Cerebellar nuclear complex (tissue), 1 donor: Measurements from ENCODE around the gene TSPAN14.

Source experiments
- DNase-seq, 2 experiments: peaks; one replicate each; lab custom pipeline; 2025; lab: John Stamatoyannopoulos, UW

Gene TSPAN14

DNA sequence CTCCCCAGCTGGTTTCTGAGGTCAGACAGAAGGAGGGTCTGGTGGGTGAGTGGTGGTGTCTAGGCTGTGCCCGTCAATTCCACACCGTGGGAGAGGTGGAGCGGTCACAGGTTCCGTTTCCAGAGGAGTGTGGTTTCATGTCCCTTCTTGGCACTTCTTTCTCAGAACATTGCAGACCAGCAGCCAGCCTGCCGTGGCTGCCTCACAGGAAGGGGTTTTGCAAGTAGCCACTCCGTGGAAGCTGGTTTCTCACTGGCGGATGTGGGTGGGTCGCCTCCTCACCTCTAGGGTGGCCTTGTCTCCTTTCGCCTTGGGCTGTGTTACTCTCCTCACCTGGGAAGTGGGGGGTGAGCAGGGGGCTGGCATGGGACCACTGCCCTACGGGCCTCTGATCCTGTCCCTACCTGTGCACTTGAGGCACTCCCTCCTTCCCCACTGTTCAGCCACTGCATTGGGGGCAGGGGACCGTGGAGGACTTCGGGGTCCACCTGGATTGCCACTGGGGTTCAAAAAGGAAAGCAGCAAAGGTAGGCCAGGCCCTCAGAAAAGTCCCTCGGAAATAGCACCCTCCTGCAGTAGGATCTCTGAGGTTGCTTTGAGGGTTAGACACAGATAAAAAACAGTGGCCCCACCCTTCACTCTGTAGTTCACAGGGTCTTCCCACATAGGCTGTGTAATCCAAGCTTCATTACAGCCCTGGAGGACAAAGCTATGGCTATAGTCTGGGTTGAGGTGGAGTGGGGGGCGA, 33.9 kb downstream of the TSPAN14 start:
- no peak for DNase-seq

DNA sequence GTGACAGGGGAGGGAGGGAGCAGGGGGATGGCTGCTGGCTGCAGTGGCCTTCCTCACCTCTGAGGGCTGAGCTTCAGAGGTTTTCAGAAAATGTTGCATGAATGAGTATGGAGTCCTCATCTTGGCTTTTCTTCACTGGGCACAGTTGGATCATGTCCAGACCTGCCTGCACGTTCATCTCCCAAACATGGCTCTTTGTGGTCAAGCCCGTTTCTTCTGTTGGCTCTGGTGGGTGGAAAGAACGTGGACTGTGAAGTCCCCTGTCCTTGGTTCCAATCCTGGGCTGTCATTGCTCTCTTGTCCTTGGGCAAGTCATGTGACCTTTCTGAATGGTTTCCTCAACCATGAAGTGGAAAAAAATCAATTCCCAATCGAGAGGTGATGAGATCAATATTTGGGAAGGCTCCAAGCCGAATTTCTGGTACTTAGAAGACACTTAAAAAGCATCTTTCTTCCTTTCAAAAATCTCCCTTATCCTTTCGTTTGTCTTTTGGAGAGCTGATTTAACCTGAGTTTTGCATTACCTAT, 34.5 kb downstream of the TSPAN14 start:
- no peak for DNase-seq

DNA sequence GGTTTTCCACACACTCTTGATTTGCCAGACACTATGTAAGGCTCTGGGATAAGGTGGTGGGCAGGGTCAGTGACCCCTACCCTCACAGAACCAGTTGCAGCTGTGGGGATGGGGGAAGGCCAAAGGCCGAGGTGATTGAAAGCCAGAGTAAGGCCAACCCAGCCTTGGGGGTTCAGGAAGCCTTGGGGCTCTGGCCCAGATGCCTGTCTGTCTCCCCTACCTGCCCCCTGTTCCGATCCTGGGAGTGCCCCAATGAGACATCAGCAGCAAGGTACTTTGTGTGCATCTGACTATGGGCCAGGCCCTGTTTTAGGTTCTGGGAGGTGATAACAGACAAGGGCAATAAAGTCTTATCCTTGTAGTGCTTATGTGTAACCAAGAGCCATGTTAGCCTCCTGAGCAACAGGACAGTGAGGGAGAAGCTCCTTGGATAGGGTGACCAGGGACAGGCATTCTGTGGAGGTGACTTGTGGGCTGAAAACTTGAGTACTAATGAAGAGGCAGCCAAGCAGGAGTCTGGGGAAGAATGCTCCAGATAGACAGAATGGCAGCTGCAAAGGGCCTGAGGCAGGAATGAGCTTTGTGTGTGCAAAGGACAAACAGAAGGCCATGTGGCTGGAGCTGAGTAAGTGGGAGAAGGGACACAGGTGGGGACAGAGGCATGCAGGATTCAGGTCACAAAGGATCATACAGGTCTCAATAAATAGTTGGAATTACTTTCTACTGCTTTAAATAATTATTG, 35.4 kb downstream of the TSPAN14 start:
- no peak for DNase-seq

DNA sequence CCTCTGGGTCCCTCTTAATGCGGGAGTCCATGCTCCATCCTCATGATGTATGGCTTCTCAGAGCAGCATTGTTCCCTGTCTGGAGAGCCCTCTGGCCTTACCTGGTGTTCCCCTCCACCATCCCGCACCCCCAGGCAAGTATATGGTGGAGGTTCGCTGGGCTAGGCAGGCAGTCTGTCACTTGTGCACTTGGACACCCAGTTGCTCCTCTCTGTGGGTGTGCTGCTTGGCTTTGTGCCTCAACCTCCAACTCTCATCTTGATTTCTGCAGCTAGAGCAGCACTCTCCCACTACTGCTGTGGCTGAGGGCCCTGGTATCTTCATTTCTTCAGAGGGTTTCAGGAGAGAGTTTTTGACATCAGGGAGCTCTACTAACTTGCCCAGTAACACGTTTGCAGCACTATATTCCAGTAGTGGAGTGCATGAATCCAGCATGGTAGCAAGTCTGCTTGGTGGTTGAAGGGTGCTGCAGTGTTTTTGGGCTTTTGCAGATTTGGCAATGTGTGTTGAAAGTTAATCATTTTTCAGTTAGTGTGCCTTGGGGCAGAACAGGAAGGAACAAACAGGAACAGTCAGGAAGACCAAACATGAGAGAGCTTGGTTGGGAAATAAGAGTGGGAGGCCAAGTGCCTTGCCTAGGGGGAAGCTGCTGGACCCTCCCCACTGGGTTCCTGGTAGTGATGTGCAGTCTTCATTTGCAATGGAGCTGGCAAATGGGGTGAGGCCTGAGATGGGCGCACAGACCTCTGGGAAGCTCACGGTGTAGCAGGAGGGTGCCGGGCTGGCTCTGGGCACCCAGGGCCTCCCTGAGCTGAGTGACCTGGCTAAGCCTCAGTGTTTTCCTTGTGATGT, 37.4 kb downstream of the TSPAN14 start:
- DNase-seq: no peak

DNA sequence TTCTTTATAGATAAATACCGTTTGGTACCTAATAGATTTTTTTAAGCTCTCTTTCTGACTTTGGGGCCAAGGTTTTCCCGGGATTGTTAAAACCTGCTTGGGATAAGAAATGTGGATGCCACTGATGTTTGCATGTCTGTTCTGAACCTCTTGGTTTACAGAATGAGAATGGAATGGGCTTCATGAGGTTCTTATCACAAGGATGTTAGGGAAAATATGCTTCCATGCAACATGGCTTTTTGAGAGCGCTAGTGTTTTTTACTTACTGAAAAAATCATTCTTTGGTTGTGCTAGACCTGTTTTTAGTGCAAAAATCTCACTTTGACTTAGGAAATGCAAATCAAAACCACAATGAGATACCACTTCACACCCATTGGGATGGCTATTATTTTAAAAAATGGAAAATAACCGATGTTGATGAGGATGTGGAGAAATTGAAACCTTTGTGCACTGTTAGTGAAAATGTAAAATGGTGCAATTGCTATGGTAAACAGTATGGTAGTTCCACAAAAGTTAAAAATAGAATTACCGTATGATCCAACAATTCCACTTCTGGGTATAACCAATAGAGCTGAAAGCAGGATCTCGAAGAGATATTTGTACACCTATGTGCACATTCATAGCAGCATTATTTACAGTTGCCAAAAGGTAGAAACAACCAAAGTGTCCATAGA, 38.9 kb downstream of the TSPAN14 start:
- DNase-seq: no peak

DNA sequence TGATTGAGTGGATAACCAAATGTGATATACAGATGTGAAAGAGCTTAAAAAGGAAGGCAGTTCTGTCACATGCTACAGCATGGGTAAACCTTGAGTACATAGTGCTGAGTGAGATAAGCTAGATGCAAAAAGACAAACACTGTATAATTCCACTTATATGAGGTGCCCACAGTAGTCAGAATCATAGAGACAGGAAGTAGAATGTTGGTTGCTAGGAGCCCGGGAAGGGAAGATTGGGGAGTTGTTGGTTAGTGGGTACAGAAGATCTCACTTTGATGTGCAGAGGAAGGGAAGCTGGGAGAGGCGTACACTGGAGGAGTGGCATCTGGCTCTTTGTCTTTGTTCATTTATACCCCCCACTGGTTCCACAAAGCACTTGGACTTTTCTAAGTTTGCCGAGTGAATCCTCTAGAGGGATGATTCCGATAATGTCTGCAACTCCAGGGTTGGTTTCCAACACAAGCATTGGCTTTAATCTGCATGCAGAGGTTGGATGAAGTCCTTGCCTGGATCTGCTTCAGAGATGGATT, 39.5 kb downstream of the TSPAN14 start:
- no peak for DNase-seq

DNA sequence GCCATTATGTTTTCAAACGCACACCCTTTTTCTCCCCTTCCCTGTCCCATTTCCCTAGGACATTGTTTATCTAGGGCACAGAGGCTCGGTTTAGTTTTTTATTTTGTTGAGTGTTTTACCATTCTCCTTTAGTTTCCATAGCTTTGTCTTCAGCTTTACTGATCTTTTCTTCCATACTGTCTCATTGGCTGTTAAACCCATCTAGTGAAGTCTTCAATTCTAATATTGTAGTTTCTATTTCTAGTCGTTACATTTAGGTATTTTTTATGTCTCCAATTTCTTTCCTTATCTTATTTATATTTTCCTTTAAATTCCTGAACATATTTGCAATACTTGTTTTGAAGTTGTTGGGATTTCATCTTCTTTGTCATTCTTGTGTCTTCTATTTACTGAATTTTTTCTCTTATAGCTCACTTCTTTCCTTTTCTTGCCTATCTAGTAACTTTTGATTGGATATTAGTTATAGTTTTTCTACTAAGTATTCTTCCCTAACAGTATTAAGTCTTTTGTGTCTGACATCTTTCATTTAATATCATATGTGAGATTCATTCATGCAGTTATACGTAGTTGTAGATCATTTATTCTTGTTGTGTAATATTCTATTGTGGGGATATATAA, 42.6 kb downstream of the TSPAN14 start:
- no peak for DNase-seq

DNA sequence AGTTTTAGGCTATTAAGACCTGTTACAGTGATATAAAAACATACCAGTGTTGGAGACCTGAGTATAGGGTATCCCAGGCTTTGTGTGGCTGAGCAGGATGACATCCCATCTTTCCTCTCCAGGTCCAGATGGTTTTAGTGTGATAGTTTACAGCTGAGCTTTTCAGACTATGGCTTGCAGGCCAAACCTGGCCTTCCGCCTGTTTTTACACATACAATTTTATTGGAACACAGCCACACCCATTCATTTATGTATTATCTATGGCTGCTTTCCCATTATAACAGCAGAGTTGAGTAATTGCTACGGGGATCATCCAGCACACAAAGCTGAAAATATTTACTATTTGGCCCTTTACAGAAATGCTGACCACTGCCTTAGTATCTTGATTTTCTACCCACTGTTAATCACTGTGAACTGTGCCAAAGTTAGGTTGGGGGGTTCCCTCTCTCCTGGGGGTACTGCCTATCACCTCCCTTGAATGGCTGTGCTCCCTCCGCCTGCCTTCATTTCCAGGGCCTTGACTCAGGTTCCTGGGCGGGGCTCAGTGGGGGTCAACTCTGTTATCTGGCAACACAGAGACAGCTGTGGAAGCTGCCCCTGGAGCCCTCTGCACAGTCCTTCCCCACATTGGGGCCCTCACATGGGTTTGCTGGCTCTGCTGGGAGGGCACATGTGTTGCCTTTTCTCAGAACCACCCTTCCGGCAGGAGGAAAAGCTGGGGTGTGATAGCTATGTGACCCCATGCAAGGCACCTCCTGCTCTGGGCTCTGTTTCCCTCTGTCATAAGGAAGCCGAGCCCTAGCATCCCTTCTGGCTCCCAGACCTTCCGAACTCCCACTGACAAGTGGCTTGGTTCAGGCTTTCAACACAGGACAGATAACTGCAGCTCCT, 43.3 kb downstream of the TSPAN14 start:
- DNase-seq: no peak

DNA sequence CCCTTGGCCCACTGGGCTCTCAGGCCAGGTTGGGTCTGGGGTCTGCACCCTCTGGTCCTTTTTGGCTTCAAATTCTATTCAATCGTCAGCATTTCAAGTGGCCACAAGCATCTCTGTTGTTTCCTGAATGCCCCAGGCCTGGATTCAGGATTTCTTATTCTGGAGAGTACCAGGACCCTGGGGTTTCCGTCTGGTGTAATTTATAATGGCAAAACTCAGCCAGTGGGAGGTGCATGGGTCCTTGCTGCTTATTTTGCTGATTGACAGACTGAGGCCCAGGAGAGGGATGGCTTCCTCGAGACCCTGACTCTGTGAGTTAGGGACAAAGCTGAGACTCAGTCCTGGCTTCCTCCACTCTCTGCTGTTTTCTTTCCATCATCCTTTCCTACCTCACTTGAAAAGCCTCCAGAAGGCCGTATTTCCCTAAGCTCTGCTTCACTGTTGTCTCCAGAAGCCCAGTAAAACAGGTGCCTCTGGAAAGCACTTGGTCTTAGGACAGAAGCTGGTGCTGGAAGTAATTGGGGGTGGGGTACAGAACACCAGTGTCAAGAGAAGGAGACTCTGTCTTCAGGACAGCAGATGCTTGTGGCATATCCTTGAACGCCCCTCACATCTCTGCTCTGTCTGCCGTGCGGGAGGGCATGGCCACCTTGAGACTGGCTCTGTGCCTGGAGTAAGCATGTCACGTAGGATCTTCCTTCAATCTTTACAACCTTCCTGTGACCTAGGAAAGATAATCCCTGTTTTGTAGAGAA, 44.1 kb downstream of the TSPAN14 start:
- no peak for DNase-seq

DNA sequence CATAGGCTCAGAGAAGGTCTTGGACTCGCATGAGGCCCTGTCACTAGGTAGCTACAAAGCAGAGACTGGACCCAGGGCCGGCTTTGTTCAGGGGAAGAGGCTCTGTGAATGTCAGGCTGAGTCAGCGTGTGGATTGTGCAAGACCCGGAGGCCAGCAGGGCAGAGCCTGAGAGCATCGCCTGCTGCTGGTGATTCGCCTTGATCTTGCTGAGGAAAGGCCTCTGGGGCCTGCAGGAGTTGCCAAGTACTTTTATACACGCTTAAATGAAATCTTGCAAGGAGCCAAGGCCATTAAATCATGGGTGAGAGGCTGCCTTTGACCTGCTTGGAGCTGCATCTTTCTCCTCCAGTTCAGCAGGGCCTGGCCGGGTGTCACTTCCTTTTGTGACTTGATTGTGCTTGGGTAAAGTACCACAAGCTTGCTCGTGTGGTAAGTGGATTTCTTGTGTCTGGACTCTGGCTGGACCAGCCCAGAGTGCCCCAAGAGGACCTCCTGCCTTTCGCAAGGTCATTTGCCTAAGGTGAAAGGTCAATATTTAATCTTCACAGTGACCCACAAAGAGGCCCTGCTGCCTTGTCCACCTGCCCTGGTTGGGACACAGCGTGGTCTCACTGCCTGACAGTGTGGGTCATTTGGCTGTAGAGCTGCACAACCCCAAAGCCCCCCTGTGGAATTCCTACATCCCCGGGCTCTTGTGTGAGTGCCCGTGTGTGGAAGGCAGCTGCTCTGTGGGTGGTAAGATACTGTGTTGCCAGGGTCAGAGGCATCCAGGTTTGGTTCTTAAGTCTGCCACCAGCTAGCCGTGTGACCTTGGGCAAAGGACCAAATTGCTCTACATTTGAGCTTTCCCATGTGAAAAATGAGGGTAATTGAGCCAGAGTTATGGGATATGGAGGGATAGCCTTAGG, 45.0 kb downstream of the TSPAN14 start:
- no peak for DNase-seq

DNA sequence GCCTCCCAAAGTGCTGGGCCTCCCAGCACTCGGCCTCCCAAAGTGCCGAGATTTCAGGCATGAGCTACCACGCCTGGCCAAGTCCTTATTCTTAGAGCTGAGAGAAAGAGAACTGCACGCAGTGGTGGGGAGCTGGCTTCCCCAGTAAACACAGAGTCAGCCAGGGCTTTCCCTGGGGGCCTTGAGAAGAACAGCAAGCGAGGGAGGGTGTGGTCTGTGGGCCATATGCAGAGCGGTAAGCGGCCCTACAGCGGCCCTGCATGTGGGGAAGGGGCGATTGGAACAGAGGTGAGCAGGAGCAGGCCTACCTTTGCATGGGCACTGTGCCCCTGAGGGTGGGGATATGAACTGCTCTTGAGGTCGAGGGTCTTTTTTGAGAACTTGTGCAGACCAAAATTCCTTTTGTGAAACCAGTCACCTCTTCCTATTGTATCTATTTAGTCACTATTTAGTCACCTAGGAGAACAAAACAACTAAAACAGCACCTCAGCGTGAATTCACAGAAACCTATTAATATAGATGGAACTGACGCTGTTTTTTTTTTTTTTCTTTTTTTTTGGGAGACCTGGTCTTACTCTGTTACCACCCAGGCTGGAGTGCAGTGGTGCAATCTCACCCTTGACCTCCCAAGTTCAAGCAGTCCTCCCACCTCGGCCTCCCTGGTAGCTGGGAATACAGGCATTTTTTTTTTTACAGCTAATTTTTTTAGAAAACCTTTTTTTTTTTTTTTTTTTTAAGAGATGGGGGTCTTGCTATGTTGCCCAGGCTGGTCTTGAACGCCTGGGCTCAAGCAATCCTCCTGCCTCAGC, 46.7 kb downstream of the TSPAN14 start:
- no peak for DNase-seq

DNA sequence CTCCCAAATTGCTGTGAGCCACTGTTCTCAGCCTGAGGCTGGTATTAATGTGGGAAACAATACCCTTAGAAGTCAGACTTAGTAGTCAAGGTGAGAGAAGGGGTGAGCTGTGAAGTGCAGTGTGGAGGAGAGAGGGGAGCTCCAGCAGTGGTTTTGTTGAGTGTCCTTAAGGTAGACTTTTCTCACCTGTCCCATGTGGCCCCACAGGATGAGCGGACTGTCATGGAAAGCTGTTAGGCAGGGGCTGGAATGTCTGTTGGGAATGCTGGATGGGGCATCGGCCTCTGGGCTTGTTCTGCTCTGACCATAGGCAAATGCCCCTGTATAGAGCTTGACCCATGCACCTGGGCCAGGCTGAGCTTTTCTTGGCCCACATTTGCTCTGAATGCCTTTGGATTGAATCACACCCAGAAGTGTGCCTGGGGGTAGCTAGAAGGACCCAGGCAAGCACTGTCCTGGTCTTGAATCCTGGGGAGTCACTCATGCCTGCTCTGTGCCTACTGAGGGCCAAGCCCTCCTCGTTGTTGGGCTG, 47.3 kb downstream of the TSPAN14 start:
- DNase-seq: no peak

DNA sequence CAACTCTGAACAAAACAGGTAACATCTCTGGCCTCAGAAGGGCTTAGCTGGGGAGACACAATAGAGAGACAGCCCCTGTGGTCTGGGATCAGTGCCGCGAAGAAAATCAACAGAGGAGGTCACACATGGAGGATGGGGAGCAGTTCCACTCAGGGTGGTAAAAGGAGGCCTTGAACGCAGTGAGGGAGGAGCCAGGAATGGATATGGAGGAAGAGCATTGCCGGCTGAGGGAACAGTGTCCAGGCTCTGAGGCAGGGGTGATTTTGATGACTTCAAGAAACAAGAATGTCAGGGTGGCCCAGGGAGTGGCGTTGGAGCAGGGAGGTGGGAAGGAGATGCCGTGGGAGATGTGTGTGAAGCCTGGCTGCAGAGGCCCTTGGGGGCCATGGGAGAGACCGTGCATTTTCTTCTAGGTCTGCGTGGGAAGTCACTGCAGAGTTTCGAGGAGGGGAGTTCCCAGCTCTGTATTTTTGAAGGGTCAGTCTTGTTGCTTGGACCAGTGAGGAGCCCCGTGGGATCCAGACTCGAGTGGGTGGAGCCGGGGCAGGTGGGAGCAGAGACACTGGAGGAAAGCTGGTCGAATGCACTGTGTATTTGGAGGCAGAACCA, 47.9 kb downstream of the TSPAN14 start:
- no peak for DNase-seq

DNA sequence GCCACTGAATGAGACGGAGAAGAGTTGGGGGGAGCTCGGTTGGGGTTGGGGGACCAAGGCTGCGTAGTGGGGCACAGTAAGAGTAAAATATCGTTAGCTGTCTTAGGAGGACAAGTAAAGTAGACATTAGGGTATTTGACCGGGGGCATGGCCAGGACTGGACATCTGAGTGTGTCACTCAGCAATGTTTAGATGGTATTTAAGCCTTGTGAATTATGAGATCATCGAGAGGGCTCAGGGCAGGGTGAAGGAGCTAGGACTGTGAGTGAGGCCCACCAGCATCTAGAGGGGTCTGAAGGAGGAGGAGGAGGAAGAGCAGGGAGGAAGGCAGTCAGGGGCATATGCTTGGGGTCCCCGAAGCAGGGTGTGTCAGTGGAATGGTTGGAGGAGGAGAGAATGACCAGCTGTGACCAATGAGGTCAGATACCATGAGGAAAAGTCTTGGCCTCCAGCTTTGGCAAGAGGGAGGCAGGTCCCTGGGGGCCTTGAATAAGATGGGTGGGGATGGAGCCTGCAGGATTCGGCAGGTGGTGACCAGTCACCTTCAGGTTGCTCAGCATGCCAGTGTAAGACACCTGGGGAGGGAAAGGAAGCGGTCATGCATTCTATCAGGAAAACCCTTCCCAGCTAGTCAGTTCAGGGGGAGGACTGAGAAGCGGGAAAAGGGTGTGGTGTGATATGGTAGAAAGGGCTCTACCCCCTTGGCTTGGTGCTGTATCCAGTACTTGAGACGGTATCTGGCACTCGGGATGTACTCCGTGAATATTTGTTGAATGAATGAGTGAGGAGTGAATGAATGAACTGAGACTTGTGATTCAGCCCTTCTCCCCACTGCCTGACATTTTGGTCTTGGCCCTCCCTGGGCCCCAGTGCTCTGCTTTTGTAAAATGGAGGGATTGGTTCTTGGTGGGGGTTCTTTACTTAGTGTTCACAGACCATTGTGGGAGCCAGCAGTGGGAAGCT, 48.8 kb downstream of the TSPAN14 start:
- no peak for DNase-seq

DNA sequence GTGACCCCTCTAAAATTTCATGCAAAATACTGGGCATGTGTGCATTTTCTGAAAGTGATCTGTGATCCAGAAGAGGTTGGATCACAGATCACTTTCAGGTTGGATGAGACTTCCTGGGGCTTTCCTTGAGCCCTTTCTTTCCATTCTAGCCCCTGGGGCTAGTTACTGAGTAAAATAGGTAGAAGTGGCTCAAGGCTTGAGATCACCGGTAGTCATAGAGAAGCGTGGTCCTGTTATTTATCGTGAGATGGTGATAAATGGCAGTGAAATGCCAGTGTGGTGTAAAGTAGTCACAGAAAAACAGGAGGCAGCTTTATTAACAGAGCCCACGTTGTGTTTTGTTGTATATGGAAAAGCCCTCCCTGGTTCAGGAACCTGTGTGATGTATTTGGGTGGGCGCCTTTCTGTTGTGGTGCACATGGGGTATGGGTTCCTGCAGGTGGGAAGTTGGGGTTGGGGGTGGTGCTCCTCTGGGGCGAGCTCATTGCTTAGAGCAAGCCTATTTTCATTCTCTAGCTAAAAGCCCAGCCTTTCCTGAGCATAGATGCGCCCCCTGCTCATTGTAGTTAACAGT, 49.6 kb downstream of the TSPAN14 start:
- DNase-seq: no peak
